Sigmoid colon (tissue), 7 donors: ENCODE data around the gene MED8. TPM values are rescaled to one million over a fixed set of nuclear protein-coding genes. Genes with fewer than 3 reads are reported as not detected.

Experiments
- DNase-seq: peaks from one replicate; pipeline ENCODE4 v3.0.0-alpha.2; 2019
- H3K27ac ChIP-seq, 4 donors: fragments of 200-600 bp; sonication (generic); one replicate each; pipeline ENCODE4 v1.5.1; 2016 to 2019; ENCODE audit warnings: mild to moderate bottlenecking in 1 of 4
- H3K27me3 ChIP-seq, 3 donors: fragments of 200-600 bp; sonication (generic); one replicate each; pipeline ENCODE4 v1.5.1; 2019; ENCODE audit warnings: mild to moderate bottlenecking in 1 of 3
- H3K36me3 ChIP-seq, 4 donors: fragments of 200-600 bp; sonication (generic); one replicate each; pipeline ENCODE4 v1.5.1; 2016 to 2019
- H3K4me1 ChIP-seq, 4 donors: fragments of 200-600 bp; sonication (generic); one replicate each; pipeline ENCODE4 v1.5.1; 2017 to 2019
- H3K4me3 ChIP-seq, 4 donors: fragments of 200-600 bp; sonication (generic); one replicate each; pipeline ENCODE4 v1.5.1; 2017 to 2019; ENCODE audit warnings: mild to moderate bottlenecking in 2 of 4, moderate library complexity in 1 of 4
- H3K9me3 ChIP-seq, 4 donors: fragments of 200-600 bp in 3 of 4; sonication (generic) in 3 of 4; one replicate each; pipeline versions ENCODE4 v1.5.1 to v1.6.1; 2013 to 2019
- CTCF ChIP-seq, 4 experiments: fragments of 450-650 bp in 3 of 4; fragments of 200-600 bp in 1 of 4; IDR thresholded peaks; one replicate each; pipeline ENCODE4 v1.5.1; 2016 to 2019; ENCODE audit warnings: antibody characterized with exemption in 4 of 4, mild to moderate bottlenecking in 3 of 4, moderate library complexity in 2 of 4
- EP300 ChIP-seq, 4 donors: sonication (generic); formaldehyde crosslinking; IDR thresholded peaks; one replicate each; pipeline ENCODE4 v1.6.1; 2017; ENCODE audit warnings: antibody characterized with exemption in 4 of 4
- POLR2A ChIP-seq, 2 donors: fragments of 450-650 bp; IDR thresholded peaks; one replicate each; pipeline ENCODE4 v1.6.1; 2016; ENCODE audit warnings: antibody characterized with exemption in 2 of 2, mild to moderate bottlenecking in 2 of 2, moderate library complexity in 2 of 2
- POLR2AphosphoS5 ChIP-seq, 4 donors: sonication (generic); formaldehyde crosslinking; IDR thresholded peaks; one replicate each; pipeline ENCODE4 v1.6.1; 2017; ENCODE audit warnings: antibody characterized with exemption in 4 of 4
- WGBS, 2 donors: extraction: QIAGEN DNeasy Blood & Tissue Kit; methylation state at CpG; one replicate each; pipeline ENCODE4 v1.1.7; 2013; 5-methylcytosine and 5-hydroxymethylcytosine counted together
- intact Hi-C: fragments of 100-400 bp; cut with DNase I; formaldehyde crosslinking; loops from one replicate; pipeline ENCODE4 v1.15.1; 2023
- polyA plus RNA-seq, 3 donors: library from polyadenylated mRNA; stranded (reverse); fragments of 200-250 nt; gene quantifications; one replicate each; pipeline ENCODE4 v1.2.3, GENCODE V29; 2013
- total RNA-seq, 4 donors: library from RNA; depleted of rRNA; stranded (reverse); fragments of >200 nt; gene quantifications; one replicate each; pipeline ENCODE4 v1.1.0, GENCODE V29; 2016
- donor health status: healthy with polysubstance abuse.
- donor health status: Bipolar disorder and iron deficiency.
- donor health status: healthy.

The MED8 gene
- total and polyA plus RNA-seq, 7 donors = 25.3 to 43.9 (median 33.4) TPM

GRCh38 chr1:43360616-43361015 is 29.0 kb downstream of the MED8 start:
- no peak for TF ChIP-seq POLR2AphosphoS5 (IDR thresholded peaks at IDR 0.05)
- H3K4me3 ChIP-seq = no peak overlapping the region
- no peaks in the 10 kb centered on the region for H3K27me3 ChIP-seq
- H3K27ac ChIP-seq = no peak overlapping the region
- H3K9me3 ChIP-seq = no peaks in the 10 kb centered on the region
- WGBS, 2 donors = 81 to 83% methylated on average over 4 of the region's 4 CpGs
- H3K36me3 ChIP-seq = peaks cover 12 to 50% (median 26%) of the 10 kb centered on the region in 4 donors
- intact Hi-C loops = no loop called here
- DNase-seq = no peak
- H3K4me1 ChIP-seq = peaks cover 0 to 19% (median 13%) of the 10 kb centered on the region in 4 donors

GRCh38 chr1:43359696-43360095 is 29.9 kb downstream of the MED8 start:
- H3K4me3 ChIP-seq = no peak overlapping the region
- WGBS, 2 donors = 37 to 54% methylated on average over 11 of the region's 11 CpGs
- intact Hi-C loops = loop anchor here (5.0 kb wide), 1 partner anchor 93 kb away; the partner anchor contains the start of gene HYI

GRCh38 chr1:43358746-43359693 is 30.6 kb downstream of the MED8 start, which contains the start of gene CDC20:
TSS of gene CDC20 (plus strand) at chr1:43358981. CDS start at chr1:43359216, 235 bp downstream.
- peak; percentile 99 for DNase-seq
- WGBS, 2 donors = 1 to 3% methylated on average over 59 of the region's 59 CpGs
- TF ChIP-seq POLR2AphosphoS5 (IDR thresholded peaks at IDR 0.05) (peak in 1 of 4 donors; percentile 52), CTCF (IDR thresholded peaks at IDR 0.05) (no peak)
- no peaks in the 10 kb centered on the region for H3K27me3 ChIP-seq
- H3K4me3 ChIP-seq = peak within 1 kb of the TSS; percentile 52 to 78 (median 60)
- peaks cover 7 to 34% (median 12%) of the 10 kb centered on the region in 4 donors for H3K36me3 ChIP-seq
- intact Hi-C loops = loop anchor here (5.0 kb wide), 1 partner anchor 93 kb away; the partner anchor contains the start of gene HYI
- H3K27ac ChIP-seq = peak within 1 kb of the TSS; percentile 88 to 96 (median 92)
- H3K4me1 ChIP-seq = peaks cover 0 to 18% (median 13%) of the 10 kb centered on the region in 4 donors
- H3K9me3 ChIP-seq = no peaks in the 10 kb centered on the region

More at GRCh38 chr1:43359696-43360095, 29.9 kb downstream of the MED8 start:
- no peaks in the 10 kb centered on the region for H3K9me3 ChIP-seq
- H3K27me3 ChIP-seq = no peaks in the 10 kb centered on the region
- no peak for DNase-seq
- no peak overlapping the region for H3K27ac ChIP-seq
- peaks cover 0 to 18% (median 13%) of the 10 kb centered on the region in 4 donors for H3K4me1 ChIP-seq
- TF ChIP-seq EP300 (IDR thresholded peaks at IDR 0.05) (no peak), CTCF (IDR thresholded peaks at IDR 0.05) (no peak), POLR2AphosphoS5 (IDR thresholded peaks at IDR 0.05) (no peak), POLR2A (IDR thresholded peaks at IDR 0.05) (no peak)
- peaks cover 12 to 41% (median 18%) of the 10 kb centered on the region in 4 donors for H3K36me3 ChIP-seq

GRCh38 chr1:43358121-43358745 is 31.4 kb downstream of the MED8 start:
- Histone ChIP-seq H3K27ac (peak overlapping the region; percentile 88 to 96 (median 92)), H3K9me3 (no peaks in the 10 kb centered on the region), H3K36me3 (peaks cover 0 to 27% (median 4%) of the 10 kb centered on the region in 4 donors), H3K4me1 (peaks cover 0 to 18% (median 13%) of the 10 kb centered on the region in 4 donors), H3K27me3 (no peaks in the 10 kb centered on the region), H3K4me3 (peak overlapping the region; percentile 52 to 78 (median 60))
- TF ChIP-seq EP300 (IDR thresholded peaks at IDR 0.05) (no peak), POLR2AphosphoS5 (IDR thresholded peaks at IDR 0.05) (peak in 3 of 4 donors; percentile 38 to 76 (median 57))
- intact Hi-C loops = loop anchor here (5.0 kb wide), 1 partner anchor 94 kb away; the partner anchor contains the start of gene HYI
- DNase-seq = no peak
- WGBS, 2 donors = 1% methylated on average over 33 of the region's 33 CpGs

GRCh38 chr1:43357251-43357650 is 32.3 kb downstream of the MED8 start:
- Histone ChIP-seq H3K4me1 (peaks cover 0 to 18% (median 13%) of the 10 kb centered on the region in 4 donors), H3K36me3 (peaks cover 0 to 17% (median 0%) of the 10 kb centered on the region in 4 donors), H3K4me3 (no peak overlapping the region), H3K9me3 (no peaks in the 10 kb centered on the region), H3K27me3 (no peaks in the 10 kb centered on the region), H3K27ac (peak overlapping the region in 2 of 4 donors; percentile 88 to 96)
- no peak for DNase-seq
- 87% methylated on average over 4 of the region's 4 CpGs for WGBS, 2 donors
- intact Hi-C loops = loop anchor here (5.0 kb wide), 1 partner anchor 95 kb away; the partner anchor contains the start of gene HYI
- TF ChIP-seq CTCF (IDR thresholded peaks at IDR 0.05) (no peak), POLR2AphosphoS5 (IDR thresholded peaks at IDR 0.05) (no peak), EP300 (IDR thresholded peaks at IDR 0.05) (no peak), POLR2A (IDR thresholded peaks at IDR 0.05) (no peak)
